Measurements from ENCODE around the gene UNKL. TPM values are rescaled to one million over a fixed set of nuclear protein-coding genes. Genes with fewer than 3 reads are reported as not detected.

The UNKL gene
- total and polyA plus RNA-seq, 2 donors (not counting 1 experiment from before 2014, with no cell fraction given): 53.9 to 178 TPM

DNA sequence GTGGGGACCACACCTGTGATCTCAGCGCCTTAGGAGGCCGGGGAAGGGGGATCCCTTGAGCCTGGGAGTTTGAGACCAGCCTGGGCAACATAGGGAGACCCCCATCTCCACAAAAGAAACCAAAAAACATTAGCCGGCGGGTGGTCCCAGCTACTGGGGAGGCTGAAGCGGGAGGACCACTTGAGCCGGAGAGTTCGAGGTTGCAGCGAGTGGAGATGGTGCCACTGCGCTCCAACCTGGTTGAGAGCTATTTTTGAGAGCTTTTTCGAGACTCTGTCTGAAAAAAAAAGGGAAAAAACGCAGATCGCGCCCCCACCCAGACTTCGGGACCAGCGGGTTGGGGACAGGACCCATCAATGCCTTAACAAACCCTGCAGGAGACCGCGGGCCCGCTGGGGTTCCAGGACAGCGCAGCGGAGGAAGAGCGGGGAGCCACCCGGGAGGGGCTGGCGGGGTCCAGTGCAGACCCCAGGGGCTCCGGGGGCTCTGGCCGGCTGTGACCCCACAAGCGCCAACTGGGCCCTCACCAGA is 81.8 kb downstream of the UNKL start:
- ATAC-seq (ENCODE audit: low read depth): no peak
- intact Hi-C loops (cut with micrococcal nuclease): loop anchor here (1.0 kb wide), 1 partner anchor 10 kb away; no protein-coding TSS in a partner anchor
- peak overlapping the region; percentile 97 for H3K4me2 ChIP-seq (replicated peaks; ENCODE audit: low read depth, low read length, poor library complexity, severe bottlenecking)
- Mint-ChIP-seq H3K4me1 (peaks cover 23% of the 10 kb centered on the region), H3K27ac (peak overlapping the region; percentile 96), H3K4me3 (peak overlapping the region; percentile 88), H3K27me3 (peaks cover 7% of the 10 kb centered on the region), H3K9me3 (ENCODE audit: insufficient read depth) (no peaks in the 10 kb centered on the region)
- peaks cover 3% of the 10 kb centered on the region for H3K79me2 ChIP-seq (ENCODE audit: control insufficient read depth, insufficient read depth, low read length)
- H4K20me1 ChIP-seq (ENCODE audit: control insufficient read depth, insufficient read depth, low read length, poor library complexity, severe bottlenecking): peaks cover 18% of the 10 kb centered on the region
- peak overlapping the region; percentile 90 to 91 for H3K27ac ChIP-seq (ENCODE audit: low read length in 2 of 2)
- H3K27me3 ChIP-seq (replicated peaks in 1 of 4; ENCODE audit: control extremely low read depth in 1 of 4, control insufficient read depth in 3 of 4, insufficient read depth in 4 of 4, low read length in 3 of 4): peaks cover 0 to 47% (median 20%) of the 10 kb centered on the region in 4 experiments
- no peaks in the 10 kb centered on the region for H3K36me3 ChIP-seq (replicated peaks in 1 of 2; ENCODE audit: control extremely low read depth in 1 of 2, control insufficient read depth in 1 of 2, extremely low read depth in 1 of 2, insufficient read depth in 2 of 2, low read length in 1 of 2)
- WGBS (ENCODE audit: insufficient coverage): 7% methylated on average over 26 of the region's 26 CpGs
- peak overlapping the region; percentile 76 for H3K9ac ChIP-seq (ENCODE audit: low read length)
- peaks cover 48 to 61% of the 10 kb centered on the region in 2 donors for H3K4me1 ChIP-seq (ENCODE audit: control insufficient read depth in 2 of 2, insufficient read depth in 2 of 2, low read length in 2 of 2)
- TF ChIP-seq, protein P1, sequence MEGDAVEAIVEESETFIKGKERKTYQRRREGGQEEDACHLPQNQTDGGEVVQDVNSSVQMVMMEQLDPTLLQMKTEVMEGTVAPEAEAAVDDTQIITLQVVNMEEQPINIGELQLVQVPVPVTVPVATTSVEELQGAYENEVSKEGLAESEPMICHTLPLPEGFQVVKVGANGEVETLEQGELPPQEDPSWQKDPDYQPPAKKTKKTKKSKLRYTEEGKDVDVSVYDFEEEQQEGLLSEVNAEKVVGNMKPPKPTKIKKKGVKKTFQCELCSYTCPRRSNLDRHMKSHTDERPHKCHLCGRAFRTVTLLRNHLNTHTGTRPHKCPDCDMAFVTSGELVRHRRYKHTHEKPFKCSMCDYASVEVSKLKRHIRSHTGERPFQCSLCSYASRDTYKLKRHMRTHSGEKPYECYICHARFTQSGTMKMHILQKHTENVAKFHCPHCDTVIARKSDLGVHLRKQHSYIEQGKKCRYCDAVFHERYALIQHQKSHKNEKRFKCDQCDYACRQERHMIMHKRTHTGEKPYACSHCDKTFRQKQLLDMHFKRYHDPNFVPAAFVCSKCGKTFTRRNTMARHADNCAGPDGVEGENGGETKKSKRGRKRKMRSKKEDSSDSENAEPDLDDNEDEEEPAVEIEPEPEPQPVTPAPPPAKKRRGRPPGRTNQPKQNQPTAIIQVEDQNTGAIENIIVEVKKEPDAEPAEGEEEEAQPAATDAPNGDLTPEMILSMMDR (IDR thresholded peaks at IDR 0.05): no peak
- no peak for TF ChIP-seq EZH2 (IDR thresholded peaks at IDR 0.05; ENCODE audit: borderline replicate concordance, insufficient read depth, low read depth, low read length, poor library complexity, severe bottlenecking)
- H2AFZ ChIP-seq (ENCODE audit: insufficient read depth, low read depth, low read length, poor library complexity, severe bottlenecking): no peak overlapping the region
- ChIA-PET POLR2A (interaction anchor here (0.5 to 2.6 kb wide), 10 partner anchors 10 to 919 kb away, joined by 3 to 14 read pairs (median 5); partner anchors contain the start of genes ECI1, UBE2I and UQCC4), CTCF (interaction anchor here (1.2 to 2.1 kb wide), 3 partner anchors 10 to 31 kb away, joined by 3 to 8 read pairs (median 3); no protein-coding TSS in a partner anchor)
- DNase-seq: peak; percentile 58
- peak overlapping the region in 4 of 5 experiments; percentile 34 to 63 (median 54) for H3K4me3 ChIP-seq (ENCODE audit: control extremely low read depth in 1 of 5, extremely low read depth in 1 of 5, insufficient read depth in 1 of 5, low read depth in 2 of 5, low read length in 4 of 5)
- H3K9me3 ChIP-seq (ENCODE audit: control extremely low read depth in 1 of 3, control insufficient read depth in 2 of 3, insufficient read depth in 1 of 3, low read length in 2 of 3): peaks cover 0 to 25% (median 3%) of the 10 kb centered on the region in 3 donors

Data from B cell (primary cell).